HepG2 (cell line): Measurements from ENCODE around the gene NELFB. TPM values are rescaled to one million over a fixed set of nuclear protein-coding genes. Genes with fewer than 3 reads are reported as not detected.

ENCODE experiments used
- ATF7 ChIP-seq, 2 experiments: fragments of 450-650 bp in 1 of 2; sonication (generic) in 1 of 2; formaldehyde crosslinking in 1 of 2; IDR thresholded peaks; 2 replicates each; pipeline versions ENCODE4 v1.4.0 to v1.6.1; 2016 to 2020; ENCODE audit warnings: antibody characterized with exemption in 1 of 2, mild to moderate bottlenecking in 1 of 2, missing genetic modification reagents in 1 of 2
- CREM ChIP-seq, 2 experiments: sonication (generic) in 1 of 2; formaldehyde crosslinking in 1 of 2; IDR thresholded peaks; 2 replicates each; pipeline versions ENCODE4 v1.4.0 to v1.6.1; 2016 to 2020; ENCODE audit warnings: antibody characterized with exemption in 1 of 2, mild to moderate bottlenecking in 1 of 2, missing genetic modification reagents in 1 of 2
- ESRRA ChIP-seq: sonication (generic); formaldehyde crosslinking; IDR thresholded peaks from 2 replicates; pipeline ENCODE4 v1.5.1; 2020; ENCODE audit warnings: mild to moderate bottlenecking, low read depth, missing genetic modification reagents
- HDAC2 ChIP-seq: sonication (generic); formaldehyde crosslinking; IDR thresholded peaks from 2 replicates; pipeline ENCODE4 v1.4.0; 2020; ENCODE audit warnings: missing genetic modification reagents
- KMT2B ChIP-seq: IDR thresholded peaks from 2 replicates; pipeline ENCODE4 v1.6.1; 2016; ENCODE audit warnings: missing genetic modification reagents, missing compliant biosample characterization
- SMC3 ChIP-seq: IDR thresholded peaks from 2 replicates; pipeline ENCODE4 v1.6.1; 2011; ENCODE audit warnings: low read length, improper control_type of control experiment
- ZFY ChIP-seq: sonication (generic); formaldehyde crosslinking; IDR thresholded peaks from 2 replicates; pipeline ENCODE4 v1.4.0; 2020; ENCODE audit warnings: missing genetic modification reagents
- ZNF670 ChIP-seq: sonication (generic); formaldehyde crosslinking; IDR thresholded peaks from 2 replicates; pipeline ENCODE4 v1.8.0; 2022; ENCODE audit warnings: mild to moderate bottlenecking, missing genetic modification reagents, borderline replicate concordance
- ZSCAN9 ChIP-seq: IDR thresholded peaks from 2 replicates; pipeline ENCODE4 v1.6.1; 2016; ENCODE audit warnings: borderline replicate concordance
- polyA plus RNA-seq, 8 experiments: library from polyadenylated mRNA; depleted of rRNA in 3 of 8; stranded (reverse) in 7 of 8; unstranded in 1 of 8; fragments of >200 nt; fragmentation: Illumina TruSeq in 4 of 8; extraction: Trizol in 4 of 8; gene quantifications; 2 replicates each; pipeline versions ENCODE4 v1.2.1 to v1.2.3, GENCODE V29; 2011 to 2016; ENCODE audit warnings: low read depth in 4 of 8, missing spikeins in 1 of 8, mixed read lengths in 1 of 8; ENCODE audit not compliant: insufficient read depth in 1 of 8
- total RNA-seq, 5 experiments: library from RNA; depleted of rRNA; stranded (reverse); fragments of >200 nt; fragmentation: Illumina TruSeq; extraction: Trizol; gene quantifications; 2 replicates each; pipeline ENCODE4 v1.2.3, GENCODE V29; 2016; ENCODE audit warnings: low read depth in 1 of 5
- TF ChIP-seq, protein P1 (sequence below): sonication (generic); formaldehyde crosslinking; IDR thresholded peaks from one replicate; pipeline ENCODE4 v1.5.1; 2020; ENCODE audit warnings: mild to moderate bottlenecking, missing genetic modification reagents; ENCODE audit errors: not compliant biosample characterization
- TF ChIP-seq, protein P2 (sequence below): conservative IDR thresholded peaks from 2 replicates; pipeline ENCODE4 v1.6.1; 2018; ENCODE audit warnings: missing genetic modification reagents
- TF ChIP-seq, protein P3 (sequence below): IDR thresholded peaks from 2 replicates; pipeline ENCODE4 v1.6.1; 2016; ENCODE audit warnings: low read depth, missing genetic modification reagents, missing compliant biosample characterization

NELFB gene
- total and polyA plus RNA-seq, 2 of the 13 experiments (the other 11 are each of a cell fraction or from before 2014, with no cell fraction given), result 26.5 to 45.8 TPM

DNA sequence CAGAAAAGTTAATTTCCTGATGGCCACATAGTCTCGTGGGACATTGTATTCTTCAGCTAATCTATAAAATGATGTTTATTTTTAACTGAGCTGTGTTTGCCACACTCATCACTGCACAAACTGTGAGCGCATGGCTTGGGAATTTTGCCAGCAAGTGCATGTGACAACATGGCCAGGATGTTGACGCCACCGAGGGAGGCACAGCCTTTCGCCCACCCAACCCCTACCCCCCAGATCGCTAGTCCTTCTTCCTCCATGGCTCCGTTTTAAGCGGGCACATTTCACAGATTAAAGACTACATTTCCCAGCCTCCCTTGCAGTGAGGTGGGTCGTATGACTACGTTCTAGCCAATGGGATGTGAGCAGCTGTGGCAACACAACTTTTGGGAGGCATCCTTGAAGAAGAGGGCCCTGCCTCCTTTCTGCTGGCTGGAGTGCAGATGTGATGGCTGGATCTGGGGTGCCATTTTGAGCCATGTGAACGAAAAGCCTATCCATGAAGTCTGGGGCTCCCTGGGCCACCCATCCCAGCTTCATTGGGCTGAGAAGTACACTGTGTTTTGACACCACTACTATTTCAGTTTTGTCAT is 39.1 kb downstream of the NELFB start (continued):
- TF ChIP-seq, protein P1, sequence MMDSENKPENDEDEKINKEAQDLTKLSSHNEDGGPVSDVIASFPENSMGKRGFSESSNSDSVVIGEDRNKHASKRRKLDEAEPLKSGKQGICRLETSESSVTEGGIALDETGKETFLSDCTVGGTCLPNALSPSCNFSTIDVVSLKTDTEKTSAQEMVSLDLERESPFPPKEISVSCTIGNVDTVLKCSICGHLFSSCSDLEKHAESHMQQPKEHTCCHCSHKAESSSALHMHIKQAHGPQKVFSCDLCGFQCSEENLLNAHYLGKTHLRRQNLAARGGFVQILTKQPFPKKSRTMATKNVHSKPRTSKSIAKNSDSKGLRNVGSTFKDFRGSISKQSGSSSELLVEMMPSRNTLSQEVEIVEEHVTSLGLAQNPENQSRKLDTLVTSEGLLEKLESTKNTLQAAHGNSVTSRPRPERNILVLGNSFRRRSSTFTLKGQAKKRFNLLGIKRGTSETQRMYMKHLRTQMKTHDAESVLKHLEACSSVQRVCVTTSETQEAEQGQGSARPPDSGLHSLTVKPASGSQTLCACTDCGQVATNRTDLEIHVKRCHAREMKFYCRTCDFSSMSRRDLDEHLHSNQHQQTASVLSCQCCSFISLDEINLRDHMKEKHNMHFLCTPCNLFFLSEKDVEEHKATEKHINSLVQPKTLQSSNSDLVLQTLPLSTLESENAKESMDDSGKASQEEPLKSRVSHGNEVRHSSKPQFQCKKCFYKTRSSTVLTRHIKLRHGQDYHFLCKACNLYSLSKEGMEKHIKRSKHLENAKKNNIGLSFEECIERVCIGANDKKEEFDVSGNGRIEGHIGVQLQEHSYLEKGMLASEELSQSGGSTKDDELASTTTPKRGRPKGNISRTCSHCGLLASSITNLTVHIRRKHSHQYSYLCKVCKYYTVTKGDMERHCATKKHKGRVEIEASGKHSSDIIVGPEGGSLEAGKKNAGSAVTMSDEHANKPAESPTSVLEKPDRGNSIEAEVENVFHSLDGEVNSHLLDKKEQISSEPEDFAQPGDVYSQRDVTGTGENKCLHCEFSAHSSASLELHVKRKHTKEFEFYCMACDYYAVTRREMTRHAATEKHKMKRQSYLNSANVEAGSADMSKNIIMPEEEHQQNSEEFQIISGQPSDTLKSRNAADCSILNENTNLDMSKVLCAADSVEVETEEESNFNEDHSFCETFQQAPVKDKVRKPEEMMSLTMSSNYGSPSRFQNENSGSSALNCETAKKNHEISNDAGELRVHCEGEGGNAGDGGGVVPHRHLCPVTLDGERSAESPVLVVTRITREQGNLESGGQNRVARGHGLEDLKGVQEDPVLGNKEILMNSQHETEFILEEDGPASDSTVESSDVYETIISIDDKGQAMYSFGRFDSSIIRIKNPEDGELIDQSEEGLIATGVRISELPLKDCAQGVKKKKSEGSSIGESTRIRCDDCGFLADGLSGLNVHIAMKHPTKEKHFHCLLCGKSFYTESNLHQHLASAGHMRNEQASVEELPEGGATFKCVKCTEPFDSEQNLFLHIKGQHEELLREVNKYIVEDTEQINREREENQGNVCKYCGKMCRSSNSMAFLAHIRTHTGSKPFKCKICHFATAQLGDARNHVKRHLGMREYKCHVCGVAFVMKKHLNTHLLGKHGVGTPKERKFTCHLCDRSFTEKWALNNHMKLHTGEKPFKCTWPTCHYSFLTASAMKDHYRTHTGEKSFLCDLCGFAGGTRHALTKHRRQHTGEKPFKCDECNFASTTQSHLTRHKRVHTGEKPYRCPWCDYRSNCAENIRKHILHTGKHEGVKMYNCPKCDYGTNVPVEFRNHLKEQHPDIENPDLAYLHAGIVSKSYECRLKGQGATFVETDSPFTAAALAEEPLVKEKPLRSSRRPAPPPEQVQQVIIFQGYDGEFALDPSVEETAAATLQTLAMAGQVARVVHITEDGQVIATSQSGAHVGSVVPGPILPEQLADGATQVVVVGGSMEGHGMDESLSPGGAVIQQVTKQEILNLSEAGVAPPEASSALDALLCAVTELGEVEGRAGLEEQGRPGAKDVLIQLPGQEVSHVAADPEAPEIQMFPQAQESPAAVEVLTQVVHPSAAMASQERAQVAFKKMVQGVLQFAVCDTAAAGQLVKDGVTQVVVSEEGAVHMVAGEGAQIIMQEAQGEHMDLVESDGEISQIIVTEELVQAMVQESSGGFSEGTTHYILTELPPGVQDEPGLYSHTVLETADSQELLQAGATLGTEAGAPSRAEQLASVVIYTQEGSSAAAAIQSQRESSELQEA, result no peak
- TF ChIP-seq, protein P2, sequence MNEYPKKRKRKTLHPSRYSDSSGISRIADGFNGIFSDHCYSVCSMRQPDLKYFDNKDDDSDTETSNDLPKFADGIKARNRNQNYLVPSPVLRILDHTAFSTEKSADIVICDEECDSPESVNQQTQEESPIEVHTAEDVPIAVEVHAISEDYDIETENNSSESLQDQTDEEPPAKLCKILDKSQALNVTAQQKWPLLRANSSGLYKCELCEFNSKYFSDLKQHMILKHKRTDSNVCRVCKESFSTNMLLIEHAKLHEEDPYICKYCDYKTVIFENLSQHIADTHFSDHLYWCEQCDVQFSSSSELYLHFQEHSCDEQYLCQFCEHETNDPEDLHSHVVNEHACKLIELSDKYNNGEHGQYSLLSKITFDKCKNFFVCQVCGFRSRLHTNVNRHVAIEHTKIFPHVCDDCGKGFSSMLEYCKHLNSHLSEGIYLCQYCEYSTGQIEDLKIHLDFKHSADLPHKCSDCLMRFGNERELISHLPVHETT (CRISPR knock-in tag), result no peak
- TF ChIP-seq, protein P3, sequence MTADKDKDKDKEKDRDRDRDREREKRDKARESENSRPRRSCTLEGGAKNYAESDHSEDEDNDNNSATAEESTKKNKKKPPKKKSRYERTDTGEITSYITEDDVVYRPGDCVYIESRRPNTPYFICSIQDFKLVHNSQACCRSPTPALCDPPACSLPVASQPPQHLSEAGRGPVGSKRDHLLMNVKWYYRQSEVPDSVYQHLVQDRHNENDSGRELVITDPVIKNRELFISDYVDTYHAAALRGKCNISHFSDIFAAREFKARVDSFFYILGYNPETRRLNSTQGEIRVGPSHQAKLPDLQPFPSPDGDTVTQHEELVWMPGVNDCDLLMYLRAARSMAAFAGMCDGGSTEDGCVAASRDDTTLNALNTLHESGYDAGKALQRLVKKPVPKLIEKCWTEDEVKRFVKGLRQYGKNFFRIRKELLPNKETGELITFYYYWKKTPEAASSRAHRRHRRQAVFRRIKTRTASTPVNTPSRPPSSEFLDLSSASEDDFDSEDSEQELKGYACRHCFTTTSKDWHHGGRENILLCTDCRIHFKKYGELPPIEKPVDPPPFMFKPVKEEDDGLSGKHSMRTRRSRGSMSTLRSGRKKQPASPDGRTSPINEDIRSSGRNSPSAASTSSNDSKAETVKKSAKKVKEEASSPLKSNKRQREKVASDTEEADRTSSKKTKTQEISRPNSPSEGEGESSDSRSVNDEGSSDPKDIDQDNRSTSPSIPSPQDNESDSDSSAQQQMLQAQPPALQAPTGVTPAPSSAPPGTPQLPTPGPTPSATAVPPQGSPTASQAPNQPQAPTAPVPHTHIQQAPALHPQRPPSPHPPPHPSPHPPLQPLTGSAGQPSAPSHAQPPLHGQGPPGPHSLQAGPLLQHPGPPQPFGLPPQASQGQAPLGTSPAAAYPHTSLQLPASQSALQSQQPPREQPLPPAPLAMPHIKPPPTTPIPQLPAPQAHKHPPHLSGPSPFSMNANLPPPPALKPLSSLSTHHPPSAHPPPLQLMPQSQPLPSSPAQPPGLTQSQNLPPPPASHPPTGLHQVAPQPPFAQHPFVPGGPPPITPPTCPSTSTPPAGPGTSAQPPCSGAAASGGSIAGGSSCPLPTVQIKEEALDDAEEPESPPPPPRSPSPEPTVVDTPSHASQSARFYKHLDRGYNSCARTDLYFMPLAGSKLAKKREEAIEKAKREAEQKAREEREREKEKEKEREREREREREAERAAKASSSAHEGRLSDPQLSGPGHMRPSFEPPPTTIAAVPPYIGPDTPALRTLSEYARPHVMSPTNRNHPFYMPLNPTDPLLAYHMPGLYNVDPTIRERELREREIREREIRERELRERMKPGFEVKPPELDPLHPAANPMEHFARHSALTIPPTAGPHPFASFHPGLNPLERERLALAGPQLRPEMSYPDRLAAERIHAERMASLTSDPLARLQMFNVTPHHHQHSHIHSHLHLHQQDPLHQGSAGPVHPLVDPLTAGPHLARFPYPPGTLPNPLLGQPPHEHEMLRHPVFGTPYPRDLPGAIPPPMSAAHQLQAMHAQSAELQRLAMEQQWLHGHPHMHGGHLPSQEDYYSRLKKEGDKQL (CRISPR knock-in tag), result no peak
- TF ChIP-seq ATF7 (IDR thresholded peaks at IDR 0.05), result no peak
- 0 out of 2 replicates have a peak, but pooled peaks have one; percentile 39 for TF ChIP-seq ATF7 (CRISPR knock-in tag; IDR thresholded peaks at IDR 0.05)
- TF ChIP-seq ZSCAN9 (CRISPR knock-in tag), result peak; percentile 22; the same call in 1 of the 2 replicates
- no peak for TF ChIP-seq HDAC2
- no peak for TF ChIP-seq ESRRA (CRISPR knock-in tag)
- TF ChIP-seq ZFY (CRISPR knock-in tag), result peak; percentile 31; the same call in 1 of the 2 replicates
- TF ChIP-seq KMT2B (CRISPR knock-in tag), result no peak
- TF ChIP-seq SMC3, result no peak
- peak; percentile 70 for TF ChIP-seq CREM (IDR thresholded peaks at IDR 0.05)
- no peak for TF ChIP-seq CREM (CRISPR knock-in tag; IDR thresholded peaks at IDR 0.05)
- no peak for TF ChIP-seq ZNF670 (CRISPR knock-in tag)
